Mucosa of descending colon (tissue), 3 donors: ENCODE measurements around the gene PLA2G2A. TPM values are rescaled to one million over a fixed set of nuclear protein-coding genes. Genes with fewer than 3 reads are reported as not detected.

Experiments
- ATAC-seq: fragments of 200-7000 bp; cut with Tn5 transposase; one replicate; pipeline ENCODE4 v1.9.1; 2020; ENCODE audit warnings: mild to moderate bottlenecking, moderate library complexity
- DNase-seq, 3 donors: peaks; one replicate each; pipeline ENCODE4 v3.0.0-alpha.2; 2020
- H3K36me3 ChIP-seq: fragments of 200-600 bp; one replicate; pipeline ENCODE4 v1.8.0; 2021; ENCODE audit warnings: low read depth, mild to moderate bottlenecking
- H3K4me1 ChIP-seq: fragments of 200-600 bp; one replicate; pipeline ENCODE4 v1.8.0; 2021; ENCODE audit warnings: low read depth, mild to moderate bottlenecking
- H3K4me3 ChIP-seq: fragments of 200-600 bp; one replicate; pipeline ENCODE4 v1.8.0; 2021; ENCODE audit warnings: mild to moderate bottlenecking
- H3K9me3 ChIP-seq: fragments of 200-600 bp; one replicate; pipeline ENCODE4 v1.8.0; 2021; ENCODE audit warnings: mild to moderate bottlenecking
- CTCF ChIP-seq: fragments of 200-600 bp; IDR thresholded peaks from one replicate; pipeline ENCODE4 v1.8.0; 2022; ENCODE audit warnings: antibody characterized with exemption, mild to moderate bottlenecking
- intact Hi-C, 2 donors: fragments of 100-400 bp; cut with DNase I in 1 of 2; cut with micrococcal nuclease in 1 of 2; formaldehyde crosslinking; loops; one replicate each; pipeline versions ENCODE4 v1.11.0 to v1.11.1; 2022; cut with DNase I, micrococcal nuclease
- total RNA-seq, 3 donors: library from RNA; stranded (reverse); fragmentation: NEBNext Ultra II Directional in 2 of 3; extraction: Animal tissue kit (Norgen Biotek cat#: 25700) in 2 of 3; gene quantifications; one replicate each; pipeline versions ENCODE4 v1.2.1 to v1.2.4, GENCODE V29; 2021 to 2023
- donor health status: DM: no; HTN: no; CAD: no; lungs with moderate emphysema.
- donor health status: DM: no; HTN: no; CAD: no.
- donor health status: DM: no; HTN: yes; CAD: no.

PLA2G2A gene
- total RNA-seq, 3 donors from 2014 or later: 34.8 to 2,765 (median 275) TPM

GRCh38 chr1:19946331-19946751 is 33.1 kb downstream of the PLA2G2A start:
- TF ChIP-seq CTCF: no peak
- Histone ChIP-seq H3K36me3 (no peaks in the 10 kb centered on the region), H3K4me3 (no peak overlapping the region), H3K4me1 (no peaks in the 10 kb centered on the region), H3K9me3 (no peaks in the 10 kb centered on the region)
- no peak for DNase-seq
- intact Hi-C loops: no loop called here
- no peak for ATAC-seq

- no peaks in the 10 kb centered on the region for H3K9me3 ChIP-seq
- intact Hi-C loops: no loop called here
- no peaks in the 10 kb centered on the region for H3K4me1 ChIP-seq
- DNase-seq (no peak), ATAC-seq (no peak)
- H3K4me3 ChIP-seq: no peak overlapping the region
- H3K36me3 ChIP-seq: no peaks in the 10 kb centered on the region
- TF ChIP-seq CTCF: no peak
These were observed 33.5 kb downstream of the PLA2G2A start for GRCh38 chr1:19945914-19946313.

GRCh38 chr1:19942657-19943056 is 36.8 kb downstream of the PLA2G2A start:
- no peak overlapping the region for H3K4me3 ChIP-seq
- TF ChIP-seq CTCF: no peak
- DNase-seq (no peak), ATAC-seq (no peak)
- intact Hi-C loops: no loop called here
- no peaks in the 10 kb centered on the region for H3K4me1 ChIP-seq
- no peaks in the 10 kb centered on the region for H3K36me3 ChIP-seq
- no peaks in the 10 kb centered on the region for H3K9me3 ChIP-seq

- no peak for DNase-seq
- intact Hi-C loops: no loop called here
- ATAC-seq: no peak
- no peak for TF ChIP-seq CTCF
- Histone ChIP-seq H3K36me3 (no peaks in the 10 kb centered on the region), H3K9me3 (no peaks in the 10 kb centered on the region), H3K4me1 (no peaks in the 10 kb centered on the region), H3K4me3 (no peak overlapping the region)
These were observed 37.3 kb downstream of the PLA2G2A start for GRCh38 chr1:19942088-19942487.

- no peak for TF ChIP-seq CTCF
- no peak for DNase-seq
- Histone ChIP-seq H3K4me3 (no peak overlapping the region), H3K9me3 (no peaks in the 10 kb centered on the region), H3K36me3 (no peaks in the 10 kb centered on the region), H3K4me1 (no peaks in the 10 kb centered on the region)
- intact Hi-C loops: no loop called here
- ATAC-seq: no peak
These were observed 38.2 kb downstream of the PLA2G2A start for GRCh38 chr1:19941206-19941568.

- no peak for DNase-seq
- intact Hi-C loops: no loop called here
- Histone ChIP-seq H3K36me3 (no peaks in the 10 kb centered on the region), H3K4me1 (no peaks in the 10 kb centered on the region), H3K9me3 (no peaks in the 10 kb centered on the region), H3K4me3 (no peak overlapping the region)
- ATAC-seq: no peak
- TF ChIP-seq CTCF: no peak
These were observed 38.8 kb downstream of the PLA2G2A start for GRCh38 chr1:19940486-19941205.
